ENCODE measurements around the gene MGAT3.
"Not testable (repeated sequence)": the region's sequence is repeated elsewhere in the genome, so short reads cannot be mapped to it uniquely, and the experiment has no call there.

The MGAT3 gene

GRCh38 chr22:39514373-39514973 is 57.7 kb downstream of the MGAT3 start:
- no peak for DNase-seq (ENCODE audit: low read depth)

- no peak for DNase-seq (ENCODE audit: low read depth)
These were observed 58.6 kb downstream of the MGAT3 start for GRCh38 chr22:39515266-39516050.

GRCh38 chr22:39517470-39517869 is 60.7 kb downstream of the MGAT3 start:
- DNase-seq (ENCODE audit: low read depth), result no peak

- DNase-seq (ENCODE audit: low read depth), result no peak
These were observed 61.5 kb downstream of the MGAT3 start for GRCh38 chr22:39518144-39518786.

- no peak for DNase-seq (ENCODE audit: low read depth)
These were observed 62.3 kb downstream of the MGAT3 start for GRCh38 chr22:39518996-39519680.

GRCh38 chr22:39519681-39520225 is 62.9 kb downstream of the MGAT3 start:
- DNase-seq (ENCODE audit: low read depth), result peak; percentile 99

GRCh38 chr22:39520226-39521105 is 63.7 kb downstream of the MGAT3 start, which contains the start of gene ATF4:
Gene ATF4 (plus strand): TSS chr22:39520562. CDS start chr22:39521446, 884 bp downstream.
- DNase-seq (ENCODE audit: low read depth), result no peak

GRCh38 chr22:39521106-39521885 is 64.5 kb downstream of the MGAT3 start:
- not testable (repeated sequence) for DNase-seq (ENCODE audit: low read depth)

- DNase-seq (ENCODE audit: low read depth), result not testable (repeated sequence)
These were observed 65.3 kb downstream of the MGAT3 start for GRCh38 chr22:39522091-39522490.

GRCh38 chr22:39522567-39523300 is 65.9 kb downstream of the MGAT3 start:
- no peak for DNase-seq (ENCODE audit: low read depth)

GRCh38 chr22:39524089-39524752 is 67.4 kb downstream of the MGAT3 start:
- DNase-seq (ENCODE audit: low read depth), result no peak

- no peak for DNase-seq (ENCODE audit: low read depth)
These were observed 68.2 kb downstream of the MGAT3 start for GRCh38 chr22:39524753-39525657.

GRCh38 chr22:39525658-39525975 is 68.8 kb downstream of the MGAT3 start:
- DNase-seq (ENCODE audit: low read depth), result no peak

GRCh38 chr22:39526736-39527171 is 69.9 kb downstream of the MGAT3 start:
- no peak for DNase-seq (ENCODE audit: low read depth)

- DNase-seq (ENCODE audit: low read depth), result no peak
These were observed 70.7 kb downstream of the MGAT3 start for GRCh38 chr22:39527481-39527961.

GRCh38 chr22:39528080-39528661 is 71.4 kb downstream of the MGAT3 start:
- DNase-seq (ENCODE audit: low read depth), result no peak

- peak; percentile 77 for DNase-seq (ENCODE audit: low read depth)
These were observed 72.1 kb downstream of the MGAT3 start for GRCh38 chr22:39528681-39529486.
